HG03139 (cell line): Measurements from ENCODE around the gene OR11L1.

Source experiments
- ATAC-seq: cut with Tn5 transposase; IDR thresholded peaks from one replicate; pipeline ENCODE4 v1.9.1; 2021; ENCODE audit not compliant: unreplicated experiment

The OR11L1 gene

DNA sequence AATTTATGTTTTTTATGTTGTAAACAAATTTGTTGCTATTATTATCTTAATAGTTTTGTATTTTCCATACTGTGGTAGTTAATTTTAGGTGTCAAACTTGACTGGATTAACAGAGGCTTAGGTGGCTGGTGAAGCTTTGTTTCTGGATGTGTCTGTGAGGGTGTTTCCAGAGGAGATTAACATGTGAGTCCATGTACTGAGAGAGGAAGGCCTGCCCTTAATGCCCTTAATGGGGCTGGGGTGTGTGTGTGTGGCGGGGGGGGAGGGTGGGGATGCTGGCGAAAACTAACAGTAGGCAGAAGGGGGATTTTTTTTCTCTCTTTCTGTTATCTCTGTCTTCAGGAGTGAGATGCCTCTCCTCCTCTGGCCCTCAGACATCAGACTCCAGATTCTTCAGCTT is 19.6 kb downstream of the OR11L1 start:
- no peak for ATAC-seq

DNA sequence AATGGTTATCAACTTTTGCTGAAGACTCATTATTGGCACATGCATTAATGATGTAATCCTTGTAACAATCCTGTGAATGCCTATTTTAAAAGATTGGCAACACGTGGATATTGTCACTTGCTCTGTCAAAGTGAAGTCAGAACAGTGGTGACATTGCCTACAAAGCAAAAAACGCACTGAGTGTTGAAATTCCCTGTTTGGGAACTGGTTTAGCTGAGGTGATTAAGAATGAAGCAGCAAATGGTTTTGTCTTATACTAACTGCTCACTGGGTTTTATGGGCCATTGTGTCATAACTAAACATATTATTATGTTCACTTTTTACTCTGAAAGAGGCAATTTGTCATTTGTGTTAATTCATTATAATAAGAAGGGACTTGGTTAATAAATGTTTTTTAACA is 29.1 kb downstream of the OR11L1 start:
- ATAC-seq = no peak

DNA sequence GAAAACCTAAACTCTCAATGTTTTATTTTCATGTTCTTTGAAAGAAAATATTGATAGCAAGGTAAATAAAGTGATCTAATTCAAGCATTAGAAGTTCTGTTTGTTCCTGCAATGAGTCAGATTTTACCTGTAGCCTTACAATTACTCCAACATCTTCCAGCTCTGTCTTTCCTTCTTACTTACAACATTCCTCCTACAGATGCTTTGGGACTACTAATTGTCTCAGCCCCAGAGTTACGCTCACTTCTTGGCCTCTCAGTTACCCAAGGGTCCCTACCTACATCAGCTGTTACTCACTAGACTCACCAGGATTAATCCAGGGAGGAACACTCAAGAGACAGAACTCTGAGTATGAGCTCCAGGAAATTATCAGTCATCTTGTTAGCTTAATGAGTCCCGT is 44.2 kb downstream of the OR11L1 start:
- no peak for ATAC-seq
